Lower lobe of right lung (tissue), 2 donors: ENCODE measurements around the gene DCAF6. TPM values are rescaled to one million over a fixed set of nuclear protein-coding genes. Genes with fewer than 3 reads are reported as not detected.

ENCODE experiments used
- ATAC-seq, 2 donors: fragments of 200-7000 bp; cut with Tn5 transposase; one replicate each; pipeline ENCODE4 v1.9.1; 2020 to 2022; ENCODE audit warnings: mild to moderate bottlenecking in 2 of 2, moderate library complexity in 2 of 2
- DNase-seq: peaks from one replicate; pipeline ENCODE4 v3.0.0-alpha.2; 2020
- H3K27ac ChIP-seq: fragments of 200-600 bp; one replicate; pipeline ENCODE4 v1.8.0; 2022
- H3K27me3 ChIP-seq: fragments of 200-600 bp; one replicate; pipeline ENCODE4 v1.8.0; 2022; ENCODE audit warnings: low read depth
- H3K36me3 ChIP-seq: fragments of 200-600 bp; one replicate; pipeline ENCODE4 v1.8.0; 2022; ENCODE audit warnings: mild to moderate bottlenecking
- H3K4me1 ChIP-seq: fragments of 200-600 bp; one replicate; pipeline ENCODE4 v1.8.0; 2022
- H3K4me3 ChIP-seq: fragments of 200-600 bp; one replicate; pipeline ENCODE4 v1.8.0; 2022; ENCODE audit warnings: mild to moderate bottlenecking
- H3K9me3 ChIP-seq: fragments of 200-600 bp; one replicate; pipeline ENCODE4 v1.8.0; 2022
- CTCF ChIP-seq: fragments of 200-600 bp; IDR thresholded peaks from one replicate; pipeline ENCODE4 v1.8.0; 2022; ENCODE audit warnings: antibody characterized with exemption, mild to moderate bottlenecking
- intact Hi-C: fragments of 100-400 bp; cut with DNase I; formaldehyde crosslinking; loops from one replicate; pipeline ENCODE4 v1.11.0; 2022
- total RNA-seq: library from RNA; stranded (reverse); fragmentation: NEBNext Ultra II Directional; extraction: Animal tissue kit (Norgen Biotek cat#: 25700); gene quantifications from one replicate; pipeline ENCODE4 v1.2.1, GENCODE V29; 2021
- donor health status: DM: no; HTN: yes; CAD: no; lungs with severe emphysema.

DCAF6 gene
- total RNA-seq, 1 donor from 2014 or later = 50.6 TPM

GRCh38 chr1:168085401-168085872, 149.0 kb downstream of the DCAF6 start:
- no peak overlapping the region for H3K4me3 ChIP-seq
- H3K4me1 ChIP-seq = peaks cover 22% of the 10 kb centered on the region
- no peaks in the 10 kb centered on the region for H3K36me3 ChIP-seq
- H3K9me3 ChIP-seq = no peaks in the 10 kb centered on the region
- DNase-seq (no peak), ATAC-seq (no peak)
- intact Hi-C loops = no loop called here
- no peak for TF ChIP-seq CTCF
- no peaks in the 10 kb centered on the region for H3K27me3 ChIP-seq
- peak overlapping the region; percentile 21 for H3K27ac ChIP-seq

- H3K36me3 ChIP-seq = no peaks in the 10 kb centered on the region
- intact Hi-C loops = no loop called here
- TF ChIP-seq CTCF = no peak
- no peak overlapping the region for H3K4me3 ChIP-seq
- no peaks in the 10 kb centered on the region for H3K27me3 ChIP-seq
- ATAC-seq (no peak), DNase-seq (no peak)
- no peak overlapping the region for H3K27ac ChIP-seq
- peaks cover 15% of the 10 kb centered on the region for H3K4me1 ChIP-seq
- no peaks in the 10 kb centered on the region for H3K9me3 ChIP-seq
Measured at GRCh38 chr1:168086438-168086837, 150.0 kb downstream of the DCAF6 start.

- no peaks in the 10 kb centered on the region for H3K27me3 ChIP-seq
- H3K27ac ChIP-seq = no peak overlapping the region
- H3K36me3 ChIP-seq = no peaks in the 10 kb centered on the region
- DNase-seq (no peak), ATAC-seq (no peak)
- H3K4me1 ChIP-seq = peaks cover 6% of the 10 kb centered on the region
- intact Hi-C loops = no loop called here
- TF ChIP-seq CTCF = no peak
- no peaks in the 10 kb centered on the region for H3K9me3 ChIP-seq
- no peak overlapping the region for H3K4me3 ChIP-seq
Measured at GRCh38 chr1:168087696-168088095, 151.2 kb downstream of the DCAF6 start.

- H3K27ac ChIP-seq = no peak overlapping the region
- no peaks in the 10 kb centered on the region for H3K27me3 ChIP-seq
- intact Hi-C loops = no loop called here
- peaks cover 6% of the 10 kb centered on the region for H3K4me1 ChIP-seq
- H3K36me3 ChIP-seq = no peaks in the 10 kb centered on the region
- DNase-seq = no peak
- no peaks in the 10 kb centered on the region for H3K9me3 ChIP-seq
- H3K4me3 ChIP-seq = no peak overlapping the region
- ATAC-seq = no peak
- no peak for TF ChIP-seq CTCF
Measured at GRCh38 chr1:168088511-168089325, 152.2 kb downstream of the DCAF6 start.

GRCh38 chr1:168089326-168089978, 153.0 kb downstream of the DCAF6 start:
- no peak for TF ChIP-seq CTCF
- intact Hi-C loops = no loop called here
- Histone ChIP-seq H3K4me1 (peaks cover 6% of the 10 kb centered on the region), H3K27ac (no peak overlapping the region), H3K4me3 (no peak overlapping the region), H3K27me3 (no peaks in the 10 kb centered on the region), H3K9me3 (no peaks in the 10 kb centered on the region), H3K36me3 (no peaks in the 10 kb centered on the region)
- DNase-seq = no peak
- no peak for ATAC-seq
